Measurements from ENCODE around the gene GLP1R. TPM values are rescaled to one million over a fixed set of nuclear protein-coding genes. Genes with fewer than 3 reads are reported as not detected.

The GLP1R gene
- total RNA-seq, 2 donors from 2014 or later = 0.77 to 2.1 TPM

DNA sequence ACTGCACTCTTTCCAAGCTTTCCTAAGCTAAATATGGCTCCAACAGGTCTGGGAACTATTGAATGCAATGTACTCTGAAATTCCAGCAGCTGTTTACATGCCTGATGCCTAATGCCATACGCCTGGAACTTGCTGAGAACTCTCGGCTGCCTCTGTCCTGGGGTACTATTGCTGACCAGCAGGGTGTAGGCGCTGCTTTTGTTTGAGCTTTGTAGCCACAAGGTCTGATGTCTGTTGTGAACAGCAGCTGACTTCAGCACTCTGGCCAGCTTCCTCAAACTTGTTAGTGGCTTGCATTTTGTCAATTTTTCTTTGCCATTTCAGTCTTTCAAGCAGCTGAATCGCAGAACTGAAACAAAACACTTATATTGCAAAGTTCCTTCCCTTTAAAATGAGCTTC lies 39.8 kb downstream of the GLP1R start:
- H3K27me3 Mint-ChIP-seq (ENCODE audit: low read depth) = peaks cover 71% of the 10 kb centered on the region

GRCh38 chr6:39090036-39090435 lies 41.5 kb downstream of the GLP1R start:
- no peak overlapping the region for H3K4me3 Mint-ChIP-seq
- H3K27me3 Mint-ChIP-seq (ENCODE audit: low read depth) = peaks cover 63% of the 10 kb centered on the region
- H3K27ac Mint-ChIP-seq = no peak overlapping the region
- H3K9me3 Mint-ChIP-seq = no peaks in the 10 kb centered on the region
- peaks cover 30% of the 10 kb centered on the region for H3K4me1 Mint-ChIP-seq (ENCODE audit: low read depth)
- no peak for ATAC-seq (replicated peaks in 1 of 2)
- no peaks in the 10 kb centered on the region for H3K36me3 Mint-ChIP-seq (ENCODE audit: insufficient read depth in 2 of 2)
- no peak for DNase-seq

More for the DNA sequence above, 39.8 kb downstream of the GLP1R start:
- ATAC-seq (replicated peaks in 1 of 2) (no peak), DNase-seq (peak; percentile 15 to 19)
- Mint-ChIP-seq H3K9me3 (no peaks in the 10 kb centered on the region), H3K4me1 (ENCODE audit: low read depth) (peaks cover 35% of the 10 kb centered on the region), H3K36me3 (ENCODE audit: insufficient read depth in 2 of 2) (no peaks in the 10 kb centered on the region), H3K4me3 (no peak overlapping the region), H3K27ac (no peak overlapping the region)

DNA sequence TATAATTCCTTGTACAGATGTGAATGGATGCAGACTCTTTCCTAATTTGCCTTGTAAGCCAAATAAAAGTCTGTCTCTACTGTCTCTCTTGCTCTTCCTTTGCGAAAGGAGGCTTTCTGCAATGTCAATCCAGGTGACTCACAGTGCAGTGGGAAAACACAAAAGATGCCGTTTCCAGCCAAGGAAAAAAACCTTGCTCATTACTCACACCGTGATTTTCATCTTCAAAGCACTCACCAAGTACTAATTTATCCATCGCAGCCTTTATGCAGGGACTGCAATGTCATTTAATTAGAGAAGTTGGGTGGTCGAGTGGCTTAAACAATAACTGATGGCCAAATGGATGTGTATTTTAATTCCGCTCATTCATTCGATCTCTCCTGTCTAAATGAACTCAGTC lies 42.6 kb downstream of the GLP1R start:
- Mint-ChIP-seq H3K4me3 (no peak overlapping the region), H3K9me3 (no peaks in the 10 kb centered on the region), H3K27ac (no peak overlapping the region), H3K27me3 (ENCODE audit: low read depth) (peaks cover 55% of the 10 kb centered on the region), H3K4me1 (ENCODE audit: low read depth) (peaks cover 22% of the 10 kb centered on the region), H3K36me3 (ENCODE audit: insufficient read depth in 2 of 2) (no peaks in the 10 kb centered on the region)
- no peak for DNase-seq
- no peak for ATAC-seq (replicated peaks in 1 of 2)

DNA sequence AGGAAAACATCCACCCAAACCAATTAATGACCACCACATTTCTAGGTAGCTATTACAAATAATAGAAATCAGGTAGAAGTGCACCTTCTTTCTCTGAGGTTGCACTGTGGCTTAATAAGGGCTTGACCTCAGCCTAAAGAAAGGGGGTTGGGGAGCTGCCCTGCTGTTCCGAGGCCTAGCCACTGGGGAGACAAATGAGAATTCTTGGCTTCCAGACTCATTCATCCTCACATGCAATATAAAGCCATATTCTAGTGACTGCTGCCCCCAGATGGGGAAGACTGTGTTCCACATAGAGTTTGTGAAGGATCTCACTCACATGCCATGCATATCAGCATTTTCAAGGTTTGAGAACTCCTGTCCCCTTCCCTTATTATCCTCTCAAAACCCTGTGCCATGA lies 43.5 kb downstream of the GLP1R start:
- no peak for DNase-seq
- Mint-ChIP-seq H3K27ac (no peak overlapping the region), H3K36me3 (ENCODE audit: insufficient read depth in 2 of 2) (no peaks in the 10 kb centered on the region), H3K4me3 (no peak overlapping the region), H3K27me3 (ENCODE audit: low read depth) (peaks cover 48% of the 10 kb centered on the region), H3K9me3 (no peaks in the 10 kb centered on the region), H3K4me1 (ENCODE audit: low read depth) (peaks cover 13% of the 10 kb centered on the region)
- ATAC-seq (replicated peaks in 1 of 2) = no peak

DNA sequence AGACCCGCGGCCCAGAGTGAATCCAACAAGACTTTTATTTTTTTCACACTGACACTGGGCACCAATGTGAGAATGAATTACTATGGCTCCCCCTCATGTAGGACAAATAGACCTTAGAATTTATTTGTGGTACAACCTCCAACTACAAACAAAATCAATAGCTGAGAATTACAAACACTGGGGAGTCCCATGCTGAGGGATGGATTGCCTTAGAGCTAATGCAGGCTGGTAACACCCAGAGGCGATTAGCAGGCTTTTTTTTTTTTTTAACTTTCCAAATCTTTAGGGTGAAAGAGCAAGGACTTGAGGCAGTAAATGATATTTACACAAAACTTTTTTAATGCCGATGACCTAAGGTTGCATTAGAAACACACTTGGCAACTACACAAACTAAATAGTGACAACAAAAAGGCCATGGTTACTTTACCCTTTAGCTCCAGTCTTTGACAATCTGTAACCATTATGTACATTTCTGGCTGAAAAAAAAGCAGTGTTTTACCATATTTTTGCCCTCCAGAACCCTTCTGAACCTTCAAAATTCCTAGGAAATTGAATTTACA lies 44.6 kb downstream of the GLP1R start:
- no peaks in the 10 kb centered on the region for H3K9me3 Mint-ChIP-seq
- no peaks in the 10 kb centered on the region for H3K36me3 Mint-ChIP-seq (ENCODE audit: insufficient read depth in 2 of 2)

DNA sequence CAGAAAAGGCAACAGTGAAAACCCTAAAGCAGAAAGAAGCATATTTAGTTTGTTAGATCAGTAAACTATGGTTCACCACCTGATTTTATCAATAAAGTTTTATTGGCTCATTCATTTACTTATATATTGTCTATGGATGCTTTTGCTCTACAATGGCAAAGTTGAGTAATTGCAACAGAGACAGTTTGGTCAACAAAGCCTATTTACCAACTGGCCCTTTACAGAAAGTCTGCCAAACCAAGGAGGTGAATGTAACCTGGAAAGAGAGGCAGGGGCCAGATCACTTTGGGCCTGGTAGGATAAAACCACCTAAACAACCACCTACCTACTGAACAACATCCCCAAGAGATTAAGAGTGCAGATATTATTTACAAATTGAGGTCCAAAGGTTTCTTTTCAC lies 47.0 kb downstream of the GLP1R start:
- Mint-ChIP-seq H3K27ac (no peak overlapping the region), H3K9me3 (no peaks in the 10 kb centered on the region), H3K4me1 (ENCODE audit: low read depth) (peaks cover 9% of the 10 kb centered on the region), H3K27me3 (ENCODE audit: low read depth) (peaks cover 20% of the 10 kb centered on the region), H3K36me3 (ENCODE audit: insufficient read depth in 2 of 2) (no peaks in the 10 kb centered on the region), H3K4me3 (no peak overlapping the region)
- DNase-seq = no peak
- no peak for ATAC-seq (replicated peaks in 1 of 2)

More for the DNA sequence above, 44.6 kb downstream of the GLP1R start:
- ATAC-seq (replicated peaks in 1 of 2) = no peak
- H3K4me3 Mint-ChIP-seq = no peak overlapping the region
- peaks cover 12% of the 10 kb centered on the region for H3K4me1 Mint-ChIP-seq (ENCODE audit: low read depth)
- H3K27ac Mint-ChIP-seq = no peak overlapping the region
- DNase-seq = no peak
- peaks cover 37% of the 10 kb centered on the region for H3K27me3 Mint-ChIP-seq (ENCODE audit: low read depth)

DNA sequence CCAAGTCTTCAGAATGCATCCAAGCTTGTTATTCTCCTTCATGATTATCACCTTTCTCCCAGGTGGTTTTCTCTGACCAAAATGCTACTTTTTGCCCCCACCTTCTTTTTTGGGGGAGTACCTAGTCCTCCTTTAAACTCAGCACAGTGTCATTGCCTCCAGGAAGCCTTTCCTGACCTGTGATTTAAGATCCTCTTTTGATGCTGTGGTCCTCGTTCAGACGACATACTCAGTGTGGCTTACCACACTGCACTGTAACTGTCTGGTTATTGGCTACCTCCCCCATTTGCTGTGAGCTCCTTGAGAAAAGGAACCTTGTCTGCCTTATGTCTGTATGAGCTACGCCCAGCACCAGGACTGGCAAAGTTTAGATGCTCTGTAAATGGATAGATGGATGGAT lies 51.8 kb downstream of the GLP1R start:
- peaks cover 0 to 6% of the 10 kb centered on the region in 2 donors for H3K36me3 Mint-ChIP-seq (ENCODE audit: insufficient read depth in 2 of 2)
- ATAC-seq (replicated peaks in 1 of 2) = peak; percentile 77
- H3K4me3 Mint-ChIP-seq = peak overlapping the region in 1 of 2 donors; percentile 25
- no peak overlapping the region for H3K27ac Mint-ChIP-seq
- H3K4me1 Mint-ChIP-seq (ENCODE audit: low read depth) = peaks cover 36% of the 10 kb centered on the region
- no peaks in the 10 kb centered on the region for H3K27me3 Mint-ChIP-seq (ENCODE audit: low read depth)
- H3K9me3 Mint-ChIP-seq = no peaks in the 10 kb centered on the region
- DNase-seq = peak; percentile 15 to 29

GRCh38 chr6:39102071-39102820 lies 53.7 kb downstream of the GLP1R start:
- peaks cover 49% of the 10 kb centered on the region for H3K4me1 Mint-ChIP-seq (ENCODE audit: low read depth)
- ATAC-seq (replicated peaks in 1 of 2) = peak; percentile 43 to 56

DNA sequence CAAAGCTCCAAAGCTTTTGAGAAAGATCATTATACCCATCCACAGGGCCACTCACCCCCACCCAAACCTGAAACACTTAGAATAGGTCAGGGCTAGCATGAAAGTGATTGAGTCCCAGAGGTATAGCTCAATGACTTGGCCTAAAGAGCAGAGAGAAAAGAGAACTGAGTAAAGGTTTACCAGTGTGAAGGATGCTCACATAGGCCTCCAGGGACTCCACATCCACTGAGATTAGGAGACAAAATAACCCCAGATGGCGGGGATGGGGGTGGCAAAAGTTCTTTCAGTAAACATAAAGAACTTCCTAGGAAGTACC lies 54.2 kb downstream of the GLP1R start:
- Mint-ChIP-seq H3K4me1 (ENCODE audit: low read depth) (peaks cover 51% of the 10 kb centered on the region), H3K27ac (peak overlapping the region; percentile 49), H3K4me3 (peak overlapping the region in 1 of 2 donors; percentile 18), H3K9me3 (peaks cover 0 to 1% of the 10 kb centered on the region in 2 donors), H3K27me3 (ENCODE audit: low read depth) (no peaks in the 10 kb centered on the region), H3K36me3 (ENCODE audit: insufficient read depth in 2 of 2) (peaks cover 0 to 6% of the 10 kb centered on the region in 2 donors)
- peak in 1 of 2 donors; percentile 36 for DNase-seq
- peak; percentile 75 to 79 for ATAC-seq (replicated peaks in 1 of 2)

More at GRCh38 chr6:39102071-39102820, 53.7 kb downstream of the GLP1R start:
- H3K9me3 Mint-ChIP-seq = peaks cover 0 to 1% of the 10 kb centered on the region in 2 donors
- DNase-seq = peak; percentile 32 to 36
- no peaks in the 10 kb centered on the region for H3K27me3 Mint-ChIP-seq (ENCODE audit: low read depth)
- H3K27ac Mint-ChIP-seq = no peak overlapping the region
- H3K4me3 Mint-ChIP-seq = peak overlapping the region in 1 of 2 donors; percentile 18
- peaks cover 0 to 6% of the 10 kb centered on the region in 2 donors for H3K36me3 Mint-ChIP-seq (ENCODE audit: insufficient read depth in 2 of 2)

DNA sequence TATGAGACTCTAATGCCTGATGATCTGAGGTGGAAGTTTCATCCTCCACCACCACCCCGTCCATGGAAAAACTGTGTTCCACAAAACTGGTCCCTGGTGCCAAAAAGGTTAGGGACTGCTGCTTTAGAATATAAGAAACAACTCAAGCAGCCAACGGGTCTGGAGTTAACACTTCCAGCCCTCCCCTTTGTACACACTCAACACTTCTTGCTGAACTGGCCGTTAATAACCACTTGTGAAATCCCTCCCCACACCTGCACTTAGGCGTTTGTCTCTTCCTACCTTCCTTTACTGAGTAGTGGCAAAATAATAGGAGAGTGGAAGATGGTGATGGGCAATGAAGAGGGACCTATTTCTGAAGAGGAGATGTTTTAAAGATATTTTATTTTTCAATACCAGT lies 55.9 kb downstream of the GLP1R start:
- H3K27me3 Mint-ChIP-seq (ENCODE audit: low read depth) = no peaks in the 10 kb centered on the region
- H3K4me3 Mint-ChIP-seq = no peak overlapping the region
- ATAC-seq (replicated peaks in 1 of 2) (no peak), DNase-seq (no peak)
- H3K36me3 Mint-ChIP-seq (ENCODE audit: insufficient read depth in 2 of 2) = peaks cover 3 to 6% of the 10 kb centered on the region in 2 donors
- peaks cover 0 to 1% of the 10 kb centered on the region in 2 donors for H3K9me3 Mint-ChIP-seq
- no peak overlapping the region for H3K27ac Mint-ChIP-seq
- peaks cover 59% of the 10 kb centered on the region for H3K4me1 Mint-ChIP-seq (ENCODE audit: low read depth)

- H3K36me3 Mint-ChIP-seq (ENCODE audit: insufficient read depth in 2 of 2) = peaks cover 3 to 6% of the 10 kb centered on the region in 2 donors
- DNase-seq (no peak), ATAC-seq (replicated peaks in 1 of 2) (no peak)
- no peak overlapping the region for H3K27ac Mint-ChIP-seq
- no peaks in the 10 kb centered on the region for H3K27me3 Mint-ChIP-seq (ENCODE audit: low read depth)
- peaks cover 57% of the 10 kb centered on the region for H3K4me1 Mint-ChIP-seq (ENCODE audit: low read depth)
- peaks cover 0 to 1% of the 10 kb centered on the region in 2 donors for H3K9me3 Mint-ChIP-seq
- H3K4me3 Mint-ChIP-seq = no peak overlapping the region
These were observed 58.5 kb downstream of the GLP1R start for GRCh38 chr6:39107034-39107433.

DNA sequence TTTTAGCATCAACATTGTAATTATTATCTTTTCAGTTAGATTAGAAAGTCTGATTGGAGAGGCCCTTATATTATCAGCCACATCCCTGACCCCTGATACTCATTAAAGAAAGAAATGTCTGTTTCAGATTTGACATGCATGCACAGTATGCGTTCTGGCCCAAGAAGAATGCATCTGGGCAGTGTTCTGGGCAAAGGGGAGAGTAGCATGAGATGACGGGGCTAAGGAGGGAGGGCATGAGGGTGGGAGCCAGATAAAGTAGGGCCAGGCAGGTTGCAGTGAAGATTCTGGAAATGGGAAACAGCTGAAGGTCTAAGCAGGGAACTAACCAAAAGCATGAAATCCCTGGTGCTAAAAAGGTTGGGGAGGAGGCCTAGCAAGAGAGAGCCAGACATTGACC lies 59.1 kb downstream of the GLP1R start:
- Mint-ChIP-seq H3K27me3 (ENCODE audit: low read depth) (no peaks in the 10 kb centered on the region), H3K4me3 (no peak overlapping the region), H3K36me3 (ENCODE audit: insufficient read depth in 2 of 2) (peaks cover 3 to 6% of the 10 kb centered on the region in 2 donors), H3K4me1 (ENCODE audit: low read depth) (peaks cover 58% of the 10 kb centered on the region), H3K27ac (no peak overlapping the region), H3K9me3 (peaks cover 0 to 1% of the 10 kb centered on the region in 2 donors)
- no peak for DNase-seq
- ATAC-seq (replicated peaks in 1 of 2) = no peak

- DNase-seq (no peak), ATAC-seq (replicated peaks in 1 of 2) (no peak)
- Mint-ChIP-seq H3K9me3 (peaks cover 0 to 1% of the 10 kb centered on the region in 2 donors), H3K36me3 (ENCODE audit: insufficient read depth in 2 of 2) (peaks cover 3 to 6% of the 10 kb centered on the region in 2 donors), H3K27ac (no peak overlapping the region), H3K4me1 (ENCODE audit: low read depth) (peaks cover 58% of the 10 kb centered on the region), H3K27me3 (ENCODE audit: low read depth) (no peaks in the 10 kb centered on the region), H3K4me3 (peak overlapping the region in 1 of 2 donors; percentile 22)
These were observed 59.7 kb downstream of the GLP1R start for GRCh38 chr6:39108041-39108839.

Measured in activated T-cell treated with anti-CD3 and anti-CD28 coated beads, Interleukin-2, amount 50 U/mL, for 72 hours (primary cell).